ENCODE measurements around the gene FHIP2A.

The FHIP2A gene

GRCh38 chr10:114871379-114871778, 49.8 kb downstream of the FHIP2A start:
- in situ Hi-C loops (cut with MboI; ENCODE audit: low pct_unique_long_range_greater_than_20kb, low sequenced_read_pairs, unreplicated experiment), result loop anchor here (10.0 to 25.0 kb wide), 2 partner anchors 253 to 541 kb away; no protein-coding TSS in a partner anchor
- TF ChIP-seq CTCF (IDR thresholded peaks at IDR 0.05; ENCODE audit: extremely low read depth, insufficient read depth, missing control alignments), result no peak
- DNase-seq (ENCODE audit: low spot score), result no peak
